Heart left ventricle (tissue), 16 donors: Measurements from ENCODE around the gene TMEM271. TPM values are rescaled to one million over a fixed set of nuclear protein-coding genes. Genes with fewer than 3 reads are reported as not detected.
"Not testable (repeated sequence)": the region's sequence is repeated elsewhere in the genome, so short reads cannot be mapped to it uniquely, and the experiment has no call there.

Experiments used
- ATAC-seq, 4 donors: fragments of 200-7000 bp; cut with Tn5 transposase; one replicate each; pipeline ENCODE4 v1.9.1; 2020 to 2022; ENCODE audit warnings: moderate library complexity in 4 of 4, mild to moderate bottlenecking in 3 of 4, moderate number of reproducible peaks in 1 of 4
- DNase-seq, 5 donors: peaks; one replicate each; pipeline ENCODE4 v3.0.0-alpha.2; 2020
- H3K27ac ChIP-seq, 12 donors: fragments of 200-600 bp; sonication (generic) in 4 of 12; one replicate each; pipeline versions ENCODE4 v1.5.0 to v1.8.0; 2016 to 2022; ENCODE audit warnings: mild to moderate bottlenecking in 2 of 12
- H3K27me3 ChIP-seq, 9 donors: fragments of 200-600 bp; sonication (generic) in 2 of 9; one replicate each; pipeline versions ENCODE4 v1.5.1 to v1.8.0; 2016 to 2022; ENCODE audit warnings: mild to moderate bottlenecking in 3 of 9
- H3K36me3 ChIP-seq, 9 donors: fragments of 200-600 bp; sonication (generic) in 2 of 9; one replicate each; pipeline versions ENCODE4 v1.5.0 to v1.8.0; 2018 to 2022; ENCODE audit warnings: mild to moderate bottlenecking in 2 of 9
- H3K4me1 ChIP-seq, 12 donors: fragments of 200-600 bp; sonication (generic) in 4 of 12; one replicate each; pipeline versions ENCODE4 v1.5.0 to v1.8.0; 2016 to 2022; ENCODE audit warnings: mild to moderate bottlenecking in 3 of 12
- H3K4me3 ChIP-seq, 12 donors: fragments of 200-600 bp; sonication (generic) in 4 of 12; one replicate each; pipeline versions ENCODE4 v1.5.0 to v1.8.0; 2017 to 2022; ENCODE audit warnings: mild to moderate bottlenecking in 9 of 12, moderate library complexity in 4 of 12
- H3K9me3 ChIP-seq, 12 donors: fragments of 200-600 bp; sonication (generic) in 4 of 12; one replicate each; pipeline versions ENCODE4 v1.5.0 to v1.8.0; 2016 to 2022; ENCODE audit warnings: mild to moderate bottlenecking in 1 of 12
- CTCF ChIP-seq, 12 donors: fragments of 200-600 bp; sonication (generic) in 4 of 12; IDR thresholded peaks; one replicate each; pipeline versions ENCODE4 v1.5.0 to v1.8.0; 2018 to 2022; ENCODE audit warnings: antibody characterized with exemption in 12 of 12, mild to moderate bottlenecking in 5 of 12
- POLR2A ChIP-seq, 2 donors: fragments of 450-650 bp; IDR thresholded peaks; one replicate each; pipeline ENCODE4 v1.6.1; 2017; ENCODE audit warnings: antibody characterized with exemption in 2 of 2, mild to moderate bottlenecking in 2 of 2, moderate library complexity in 2 of 2
- WGBS, 4 donors: extraction: QIAGEN DNeasy Blood & Tissue Kit in 2 of 4; methylation state at CpG; one replicate each; pipeline versions ENCODE4 v1.1.5 to v1.1.7; 2013 to 2018; 5-methylcytosine and 5-hydroxymethylcytosine counted together
- intact Hi-C, 10 donors: fragments of 100-400 bp; cut with DNase I; formaldehyde crosslinking; loops; one replicate each; pipeline versions ENCODE4 v1.11.1 to v1.14.2; 2022
- polyA plus RNA-seq, 2 donors: library from polyadenylated mRNA; stranded (reverse); fragments of 200-250 nt; gene quantifications; one replicate each; pipeline ENCODE4 v1.2.3, GENCODE V29; 2013
- total RNA-seq, 9 donors: library from RNA; depleted of rRNA in 2 of 9; stranded (reverse); fragments of >200 nt in 2 of 9; fragmentation: NEBNext Ultra II Directional in 3 of 9; extraction: Animal tissue kit (Norgen Biotek cat#: 25700) in 3 of 9; gene quantifications; one replicate each; pipeline versions ENCODE4 v1.1.0 to v1.2.4, GENCODE V29; 2016 to 2023
- donor health status: ischemic (EF 13 %, LVEDD 7.1; RV severe dilation, severe dysfunction).
- donor health status: healthy with polysubstance abuse.
- donor health status: DM: no; HTN: yes; CAD: no.
- donor health status: DM: no; HTN: no; CAD: no.
- donor health status: ischemic (EF 25% LVEDD 6.9; RV normal size, moderate dysfunction).
- donor health status: ischemic (EF 25% LVEDD 5.7; RV mildly dilated, moderate dysfunction).
- donor health status: healthy.
- donor health status: DM: yes; HTN: yes; CAD: no.
- donor health status: ischemic (EF 35%, LVEDD 5.7; RV mildly dilated, moderate dysfunction).
- donor health status: nonischemic (EF 11% LVEDD 7.7; RV severe dilation, severe dysfunction).
- donor health status: DM: yes; HTN: yes; CAD: no.
- donor health status: PGD.
- donor health status: ischemic (EF 29% LVEDD 5.4; RV normal size, mild dysfunction).
- donor health status: nonischemic (EF 23%, LVEDD 6.1; RV moderate dilation, normal function).

TMEM271 gene
- total and polyA plus RNA-seq, 11 donors = not detected

GRCh38 chr4:600850-601515 lies 24.9 kb upstream of the TMEM271 start:
- no peak for DNase-seq
- H3K4me3 ChIP-seq = no peak overlapping the region
- H3K27ac ChIP-seq = no peak overlapping the region
- H3K4me1 ChIP-seq = no peaks in the 10 kb centered on the region
- ATAC-seq = no peak
- H3K9me3 ChIP-seq = no peaks in the 10 kb centered on the region
- WGBS, 4 donors = 60 to 67% (median 64%) methylated on average over 10 to 11 of the region's 11 CpGs
- intact Hi-C loops = no loop called here
- TF ChIP-seq CTCF (IDR thresholded peaks at IDR 0.05) (no peak), POLR2A (IDR thresholded peaks at IDR 0.05) (no peak)
- peaks cover 0 to 44% (median 6%) of the 10 kb centered on the region in 9 donors for H3K27me3 ChIP-seq
- H3K36me3 ChIP-seq = no peaks in the 10 kb centered on the region

- Histone ChIP-seq H3K9me3 (no peaks in the 10 kb centered on the region), H3K4me1 (no peaks in the 10 kb centered on the region), H3K27me3 (peaks cover 0 to 44% (median 6%) of the 10 kb centered on the region in 9 donors), H3K27ac (no peak overlapping the region), H3K36me3 (no peaks in the 10 kb centered on the region), H3K4me3 (no peak overlapping the region)
- DNase-seq (no peak), ATAC-seq (no peak)
- intact Hi-C loops = no loop called here
- 77 to 86% (median 81%) methylated on average over 6 of the region's 6 CpGs for WGBS, 4 donors
- TF ChIP-seq POLR2A (IDR thresholded peaks at IDR 0.05) (no peak), CTCF (IDR thresholded peaks at IDR 0.05) (no peak)
Measured at GRCh38 chr4:600166-600565, 24.1 kb upstream of the TMEM271 start.

GRCh38 chr4:598925-599324 lies 22.8 kb upstream of the TMEM271 start:
- no peak overlapping the region for H3K4me3 ChIP-seq
- H3K27ac ChIP-seq = no peak overlapping the region
- H3K36me3 ChIP-seq = no peaks in the 10 kb centered on the region
- intact Hi-C loops = no loop called here
- H3K27me3 ChIP-seq = peaks cover 0 to 44% (median 6%) of the 10 kb centered on the region in 9 donors
- ATAC-seq = no peak
- H3K9me3 ChIP-seq = peaks cover 0 to 12% (median 0%) of the 10 kb centered on the region in 12 donors
- TF ChIP-seq POLR2A (IDR thresholded peaks at IDR 0.05) (no peak), CTCF (IDR thresholded peaks at IDR 0.05) (no peak)
- 72 to 78% (median 74%) methylated on average over 3 of the region's 3 CpGs for WGBS, 4 donors
- DNase-seq = no peak
- no peaks in the 10 kb centered on the region for H3K4me1 ChIP-seq

- TF ChIP-seq CTCF (IDR thresholded peaks at IDR 0.05) (no peak), POLR2A (IDR thresholded peaks at IDR 0.05) (no peak)
- ATAC-seq = no peak
- intact Hi-C loops = no loop called here
Measured at GRCh38 chr4:592825-593520, 16.9 kb upstream of the TMEM271 start.

GRCh38 chr4:592178-592577 lies 16.1 kb upstream of the TMEM271 start:
- H3K27me3 ChIP-seq, ATAC-seq, H3K4me1 ChIP-seq, DNase-seq, H3K4me3 ChIP-seq, intact Hi-C loops, H3K36me3 ChIP-seq, H3K27ac ChIP-seq: not testable (repeated sequence)
- WGBS, 4 donors = 80 to 84% (median 83%) methylated on average over 12 to 13 of the region's 13 CpGs
- peaks cover 0 to 13% (median 0%) of the 10 kb centered on the region in 12 donors for H3K9me3 ChIP-seq

More at GRCh38 chr4:592825-593520, 16.9 kb upstream of the TMEM271 start:
- Histone ChIP-seq H3K4me3 (no peak overlapping the region), H3K27me3 (peaks cover 0 to 12% (median 0%) of the 10 kb centered on the region in 9 donors), H3K9me3 (peaks cover 0 to 13% (median 0%) of the 10 kb centered on the region in 12 donors), H3K27ac (no peak overlapping the region), H3K4me1 (no peaks in the 10 kb centered on the region), H3K36me3 (no peaks in the 10 kb centered on the region)
- no peak for DNase-seq
- WGBS, 4 donors = 64 to 81% (median 75%) methylated on average over 5 of the region's 5 CpGs
